IMR-90 (cell line): Measurements from ENCODE around the gene ANKS3. TPM values are rescaled to one million over a fixed set of nuclear protein-coding genes. Genes with fewer than 3 reads are reported as not detected.

Source experiments
- ATAC-seq: fragments of 200-7000 bp; cut with Tn5 transposase; 2 replicates; pipeline ENCODE4 v1.9.1; 2020; ENCODE audit warnings: low read depth, mild to moderate bottlenecking, moderate library complexity
- BruUV-seq: library from RNA; stranded (reverse); fragments of 400-500 nt; replicated peaks from 2 replicates; lab custom pipeline; 2021; lab: Mats Ljungman, UMichigan
- CTCF ChIA-PET: fragments of 300-600 bp; formaldehyde crosslinking; extraction: SDS; loops from one replicate; lab custom pipeline; 2021; ENCODE audit warnings: antibody characterized with exemption; lab: Yijun Ruan, JAX
- POLR2A ChIA-PET: fragments of 300-600 bp; sonication (Branson Sonifier 250); formaldehyde crosslinking; loops from one replicate; lab custom pipeline; 2022; ENCODE audit warnings: antibody characterized with exemption; ENCODE audit not compliant: unreplicated experiment; lab: Charles Lee
- DNase-seq: peaks from one replicate; pipeline ENCODE4 v3.0.0; 2013
- H2AFZ ChIP-seq: replicated peaks from 2 replicates; pipeline ENCODE3; 2013; ENCODE audit warnings: low read length, mild to moderate bottlenecking; ENCODE audit not compliant: poor library complexity
- H2AK5ac ChIP-seq: 2 replicates; pipeline ENCODE4 v1.6.1; 2013; ENCODE audit warnings: low read depth, low read length, inconsistent platforms
- H2AK9ac ChIP-seq: replicated peaks from 2 replicates; pipeline ENCODE3; 2013; ENCODE audit warnings: mild to moderate bottlenecking, low read depth, low read length, moderate library complexity; ENCODE audit not compliant: poor library complexity
- H2BK120ac ChIP-seq: 2 replicates; pipeline ENCODE4 v1.6.1; 2013; ENCODE audit warnings: low read depth, low read length, inconsistent platforms
- H2BK15ac ChIP-seq: 3 replicates; pipeline ENCODE4 v1.6.1; 2013; ENCODE audit warnings: low read depth, low read length, inconsistent platforms
- H2BK20ac ChIP-seq: 2 replicates; pipeline ENCODE4 v1.6.1; 2013; ENCODE audit warnings: low read depth, mild to moderate bottlenecking, inconsistent platforms, low read length, moderate library complexity
- H2BK5ac ChIP-seq: 2 replicates; pipeline ENCODE4 v1.6.1; 2013; ENCODE audit warnings: mild to moderate bottlenecking, low read depth, low read length, inconsistent platforms; ENCODE audit not compliant: poor library complexity, severe bottlenecking
- H3K14ac ChIP-seq: replicated peaks from 2 replicates; pipeline ENCODE4 v1.6.1; 2013; ENCODE audit warnings: low read depth, low read length, inconsistent platforms
- H3K18ac ChIP-seq: 2 replicates; pipeline ENCODE4 v1.6.1; 2013; ENCODE audit warnings: low read depth, low read length, control low read depth
- H3K23ac ChIP-seq: 2 replicates; pipeline ENCODE4 v1.6.1; 2013; ENCODE audit warnings: low read depth, low read length, inconsistent platforms
- H3K27ac ChIP-seq: 2 replicates; pipeline ENCODE4 v1.5.1; 2013; ENCODE audit warnings: mild to moderate bottlenecking, control low read depth, low read length; ENCODE audit not compliant: insufficient read depth
- H3K27me3 ChIP-seq: 2 replicates; pipeline ENCODE4 v1.6.1; 2013; ENCODE audit warnings: low read length; ENCODE audit not compliant: control insufficient read depth, insufficient read depth
- H3K36me3 ChIP-seq: 2 replicates; pipeline ENCODE4 v1.6.1; 2013; ENCODE audit warnings: low read length, mixed read lengths; ENCODE audit not compliant: control insufficient read depth, insufficient read depth
- H3K4ac ChIP-seq: 2 replicates; pipeline ENCODE4 v1.6.1; 2013; ENCODE audit warnings: low read depth, low read length, inconsistent platforms
- H3K4me1 ChIP-seq: 2 replicates; pipeline ENCODE4 v1.6.1; 2013; ENCODE audit warnings: low read length, mixed read lengths; ENCODE audit not compliant: control insufficient read depth, insufficient read depth
- H3K4me2 ChIP-seq: 2 replicates; pipeline ENCODE4 v1.6.1; 2013; ENCODE audit warnings: low read depth, mild to moderate bottlenecking, control low read depth, low read length, moderate library complexity
- H3K4me3 ChIP-seq: 2 replicates; pipeline ENCODE4 v1.5.1; 2013; ENCODE audit warnings: low read depth, mild to moderate bottlenecking, control low read depth, low read length, moderate library complexity; ENCODE audit not compliant: insufficient read depth
- H3K56ac ChIP-seq: 2 replicates; pipeline ENCODE4 v1.6.1; 2013; ENCODE audit warnings: low read length, inconsistent platforms; ENCODE audit not compliant: insufficient read depth; ENCODE audit errors: extremely low read depth
- H3K79me1 ChIP-seq, 2 experiments: 2 replicates each; pipeline ENCODE4 v1.6.1; 2013; ENCODE audit warnings: low read length in 2 of 2, inconsistent platforms in 1 of 2, low read depth in 1 of 2
- H3K9ac ChIP-seq: 2 replicates; pipeline ENCODE4 v1.6.1; 2013; ENCODE audit warnings: low read depth, low read length, control low read depth
- H3K9me1 ChIP-seq: 2 replicates; pipeline ENCODE4 v1.6.1; 2013; ENCODE audit warnings: low read length, inconsistent platforms; ENCODE audit not compliant: insufficient read depth
- H3K9me3 ChIP-seq: 2 replicates; pipeline ENCODE4 v1.6.1; 2013; ENCODE audit warnings: low read length; ENCODE audit not compliant: control insufficient read depth, insufficient read depth
- H4K20me1 ChIP-seq: 2 replicates; pipeline ENCODE4 v1.6.1; 2013; ENCODE audit warnings: low read length, inconsistent platforms; ENCODE audit not compliant: insufficient read depth
- H4K5ac ChIP-seq: 2 replicates; pipeline ENCODE4 v1.6.1; 2013; ENCODE audit warnings: mild to moderate bottlenecking, low read depth, low read length, control low read depth
- H4K8ac ChIP-seq, 2 experiments: 2 replicates each; pipeline ENCODE4 v1.6.1; 2013; ENCODE audit warnings: low read depth in 2 of 2, low read length in 2 of 2, control low read depth in 1 of 2, inconsistent platforms in 1 of 2
- H4K91ac ChIP-seq: 2 replicates; pipeline ENCODE4 v1.6.1; 2013; ENCODE audit warnings: low read depth, low read length, inconsistent platforms; ENCODE audit not compliant: insufficient read depth
- BHLHE40 ChIP-seq: fragments of 150-350 bp; IDR thresholded peaks from 2 replicates; pipeline ENCODE4 v1.6.1; 2016; ENCODE audit warnings: mild to moderate bottlenecking, low read depth, low read length
- CEBPB ChIP-seq: IDR thresholded peaks from 2 replicates; pipeline ENCODE4 v1.6.1; 2012; ENCODE audit warnings: low read depth, low read length, improper control_type of control experiment
- CHD1 ChIP-seq: IDR thresholded peaks from 2 replicates; pipeline ENCODE4 v1.6.1; 2012; ENCODE audit warnings: low read depth, low read length, improper control_type of control experiment
- FOS ChIP-seq: fragments of 150-350 bp; IDR thresholded peaks from 2 replicates; pipeline ENCODE4 v1.6.1; 2016; ENCODE audit warnings: low read depth, low read length
- MAFK ChIP-seq: IDR thresholded peaks from 2 replicates; pipeline ENCODE4 v1.6.1; 2012; ENCODE audit warnings: low read depth, low read length, improper control_type of control experiment
- MAZ ChIP-seq: IDR thresholded peaks from 2 replicates; pipeline ENCODE4 v1.6.1; 2012; ENCODE audit warnings: low read depth, mild to moderate bottlenecking, low read length, improper control_type of control experiment, moderate library complexity, borderline replicate concordance
- MXI1 ChIP-seq: IDR thresholded peaks from 2 replicates; pipeline ENCODE4 v1.6.1; 2012; ENCODE audit warnings: low read depth, mild to moderate bottlenecking, low read length, moderate library complexity, borderline replicate concordance
- NFE2L2 ChIP-seq: fragments of 150-350 bp; IDR thresholded peaks from 2 replicates; pipeline ENCODE4 v1.6.1; 2016; ENCODE audit warnings: low read depth, mild to moderate bottlenecking, low read length
- POLR2A ChIP-seq: IDR thresholded peaks from 2 replicates; pipeline ENCODE4 v1.6.1; 2012; ENCODE audit warnings: mild to moderate bottlenecking, low read depth, low read length
- RAD21 ChIP-seq: IDR thresholded peaks from 2 replicates; pipeline ENCODE4 v1.6.1; 2012; ENCODE audit warnings: low read length, improper control_type of control experiment
- RCOR1 ChIP-seq: IDR thresholded peaks from 2 replicates; pipeline ENCODE4 v1.6.1; 2012; ENCODE audit warnings: mild to moderate bottlenecking, low read length, improper control_type of control experiment; ENCODE audit not compliant: insufficient replicate concordance
- RFX5 ChIP-seq: IDR thresholded peaks from 2 replicates; pipeline ENCODE4 v1.8.0; 2012; ENCODE audit warnings: low read depth, mild to moderate bottlenecking, low read length, moderate library complexity
- SMC3 ChIP-seq: fragments of 150-350 bp; IDR thresholded peaks from 2 replicates; pipeline ENCODE4 v1.6.1; 2016; ENCODE audit warnings: low read depth, mild to moderate bottlenecking, antibody characterized with exemption, low read length, moderate library complexity
- USF2 ChIP-seq: fragments of 150-350 bp; IDR thresholded peaks from 2 replicates; pipeline ENCODE4 v1.6.1; 2017; ENCODE audit warnings: mild to moderate bottlenecking, antibody characterized with exemption, low read length, low read depth
- WGBS, 2 experiments: methylation state at CpG; one replicate each; pipeline versions ENCODE4 v1.1.5 to v1.1.7; 2013; ENCODE audit warnings: missing lambda C conversion rate in 2 of 2; ENCODE audit not compliant: insufficient read length in 1 of 2; ENCODE audit errors: extremely low coverage in 2 of 2; 5-methylcytosine and 5-hydroxymethylcytosine counted together
- dilution Hi-C: fragments of 300-500 bp; cut with HindIII; formaldehyde crosslinking; loops from one replicate; pipeline ENCODE4 v1.14.3; 2018; ENCODE audit warnings: low sequenced_read_pairs; ENCODE audit not compliant: unreplicated experiment
- in situ Hi-C: fragments of 300-500 bp; cut with MboI; formaldehyde crosslinking; loops from 3 replicates; pipeline ENCODE4 v1.14.3; 2019; ENCODE audit warnings: low sequenced_read_pairs, inconsistent platforms, mixed read lengths
- intact Hi-C: fragments of 100-400 bp; cut with micrococcal nuclease; formaldehyde crosslinking; loops from 2 replicates; pipeline ENCODE4 v1.10.0; 2022
- polyA plus RNA-seq, 3 experiments: library from polyadenylated mRNA; depleted of rRNA; stranded (reverse); fragments of >200 nt; gene quantifications; 2 replicates each; pipeline ENCODE4 v1.2.3, GENCODE V29; 2012; ENCODE audit warnings: low replicate concordance in 1 of 3
- total RNA-seq: library from RNA; depleted of rRNA; stranded (reverse); fragments of >200 nt; gene quantifications from 2 replicates; pipeline ENCODE4 v1.2.3, GENCODE V29; 2012
- TF ChIP-seq, protein P1 (sequence below): conservative IDR thresholded peaks from 2 replicates; pipeline ENCODE4 v1.5.1; 2012; ENCODE audit warnings: mild to moderate bottlenecking, low read depth, low read length, improper control_type of control experiment
- TF ChIP-seq, protein P2 (sequence below): fragments of 150-350 bp; IDR thresholded peaks from 2 replicates; pipeline ENCODE4 v1.6.1; 2016; ENCODE audit warnings: low read depth, mild to moderate bottlenecking, low read length, moderate library complexity, borderline replicate concordance

ANKS3 gene
- total and polyA plus RNA-seq, 2 of the 4 experiments (the other 2 are of a cell fraction): 24.4 to 25.0 TPM

GRCh38 chr16:4682084-4682591 lies 51.9 kb downstream of the ANKS3 start:
- in situ Hi-C loops (no loop called here), intact Hi-C loops (no loop called here), dilution Hi-C loops (no loop called here)
- no peak overlapping the region for H4K91ac ChIP-seq
- ChIA-PET POLR2A (no interaction called here), CTCF (interaction anchor here (0.5 to 1.6 kb wide), 3 partner anchors 12 to 54 kb away, joined by 3 to 4 read pairs (median 3); no protein-coding TSS in a partner anchor)
- no peak for TF ChIP-seq CHD1
- no peak for TF ChIP-seq SMC3
- TF ChIP-seq FOS: no peak
- TF ChIP-seq RAD21: no peak
- no peak for TF ChIP-seq MAFK
- TF ChIP-seq, protein P1, sequence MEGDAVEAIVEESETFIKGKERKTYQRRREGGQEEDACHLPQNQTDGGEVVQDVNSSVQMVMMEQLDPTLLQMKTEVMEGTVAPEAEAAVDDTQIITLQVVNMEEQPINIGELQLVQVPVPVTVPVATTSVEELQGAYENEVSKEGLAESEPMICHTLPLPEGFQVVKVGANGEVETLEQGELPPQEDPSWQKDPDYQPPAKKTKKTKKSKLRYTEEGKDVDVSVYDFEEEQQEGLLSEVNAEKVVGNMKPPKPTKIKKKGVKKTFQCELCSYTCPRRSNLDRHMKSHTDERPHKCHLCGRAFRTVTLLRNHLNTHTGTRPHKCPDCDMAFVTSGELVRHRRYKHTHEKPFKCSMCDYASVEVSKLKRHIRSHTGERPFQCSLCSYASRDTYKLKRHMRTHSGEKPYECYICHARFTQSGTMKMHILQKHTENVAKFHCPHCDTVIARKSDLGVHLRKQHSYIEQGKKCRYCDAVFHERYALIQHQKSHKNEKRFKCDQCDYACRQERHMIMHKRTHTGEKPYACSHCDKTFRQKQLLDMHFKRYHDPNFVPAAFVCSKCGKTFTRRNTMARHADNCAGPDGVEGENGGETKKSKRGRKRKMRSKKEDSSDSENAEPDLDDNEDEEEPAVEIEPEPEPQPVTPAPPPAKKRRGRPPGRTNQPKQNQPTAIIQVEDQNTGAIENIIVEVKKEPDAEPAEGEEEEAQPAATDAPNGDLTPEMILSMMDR: no peak
- TF ChIP-seq USF2: no peak
- TF ChIP-seq RCOR1: no peak
- TF ChIP-seq, protein P2, sequence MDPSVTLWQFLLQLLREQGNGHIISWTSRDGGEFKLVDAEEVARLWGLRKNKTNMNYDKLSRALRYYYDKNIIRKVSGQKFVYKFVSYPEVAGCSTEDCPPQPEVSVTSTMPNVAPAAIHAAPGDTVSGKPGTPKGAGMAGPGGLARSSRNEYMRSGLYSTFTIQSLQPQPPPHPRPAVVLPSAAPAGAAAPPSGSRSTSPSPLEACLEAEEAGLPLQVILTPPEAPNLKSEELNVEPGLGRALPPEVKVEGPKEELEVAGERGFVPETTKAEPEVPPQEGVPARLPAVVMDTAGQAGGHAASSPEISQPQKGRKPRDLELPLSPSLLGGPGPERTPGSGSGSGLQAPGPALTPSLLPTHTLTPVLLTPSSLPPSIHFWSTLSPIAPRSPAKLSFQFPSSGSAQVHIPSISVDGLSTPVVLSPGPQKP: no peak
- no peak for TF ChIP-seq RFX5
- no peak for TF ChIP-seq MAZ
- no peak for TF ChIP-seq BHLHE40
- no peak for TF ChIP-seq POLR2A
- TF ChIP-seq CEBPB: no peak
- no peak for TF ChIP-seq NFE2L2
- TF ChIP-seq MXI1: no peak
- H3K9ac ChIP-seq: no peak overlapping the region
- H2AK5ac ChIP-seq: no peak overlapping the region; the same call in 1 of the 2 replicates
- no peak overlapping the region for H2BK5ac ChIP-seq
- DNase-seq (no peak), ATAC-seq (no peak)
- H3K23ac ChIP-seq: no peak overlapping the region
- H3K9me3 ChIP-seq: no peaks in the 10 kb centered on the region
- no peak overlapping the region for H4K5ac ChIP-seq
- H3K36me3 ChIP-seq: peaks cover 71% of the 10 kb centered on the region
- 79% methylated on average over 9 of the region's 26 CpGs; no CpG with 5 or more reads in 1 of the 2 experiments for WGBS, 2 experiments
- no peak overlapping the region for H3K4ac ChIP-seq
- no peak overlapping the region for H3K18ac ChIP-seq
- no peak overlapping the region for H3K14ac ChIP-seq
- no peak overlapping the region for H3K56ac ChIP-seq
- H4K8ac ChIP-seq: no peak overlapping the region
- H2BK20ac ChIP-seq: no peak overlapping the region
- H2BK15ac ChIP-seq: no peak overlapping the region
- peak overlapping the region; percentile 33 for H2AK9ac ChIP-seq
- H3K79me1 ChIP-seq: peaks cover 0 to 19% of the 10 kb centered on the region in 2 experiments; a peak in 1 of 4 replicates
- no peak overlapping the region for H2BK120ac ChIP-seq
- H3K27me3 ChIP-seq: no peaks in the 10 kb centered on the region
- no peaks in the 10 kb centered on the region for H3K9me1 ChIP-seq
- peaks cover 2% of the 10 kb centered on the region; the same call in 1 of the 2 replicates for H3K4me1 ChIP-seq
- no peaks in the 10 kb centered on the region; the same call in 1 of the 2 replicates for H4K20me1 ChIP-seq
- no peak overlapping the region for H2AFZ ChIP-seq
- no TSS peak for BruUV-seq
- H3K4me2 ChIP-seq: no peak overlapping the region
- H3K27ac ChIP-seq: no peak overlapping the region
- H3K4me3 ChIP-seq: no peak overlapping the region
